Left hindlimb (tissue), 1 donor: ENCODE measurements around the gene CSNK2A2.

Experiments
- DNase-seq: peaks from one replicate; pipeline ENCODE4 v3.0.0-alpha.2; 2018

The CSNK2A2 gene

GRCh38 chr16:58198022-58198683, at the start of gene CSNK2A2:
Gene CSNK2A2 (minus strand): TSS chr16:58198106. CDS start chr16:58197736, 370 bp downstream.
- peak; percentile 80 for DNase-seq

- DNase-seq = no peak
Measured at GRCh38 chr16:58243528-58244004, 45.7 kb upstream of the CSNK2A2 start.

- no peak for DNase-seq
Measured at GRCh38 chr16:58236831-58237230, 38.9 kb upstream of the CSNK2A2 start.

GRCh38 chr16:58236231-58236690, 38.4 kb upstream of the CSNK2A2 start:
- peak; percentile 61 for DNase-seq

- DNase-seq = no peak
Measured at GRCh38 chr16:58235663-58236062, 37.8 kb upstream of the CSNK2A2 start.

GRCh38 chr16:58234831-58235595, 37.1 kb upstream of the CSNK2A2 start:
- DNase-seq = no peak

- DNase-seq = no peak
Measured at GRCh38 chr16:58230259-58230658, 32.4 kb upstream of the CSNK2A2 start.

GRCh38 chr16:58226790-58227189, 28.9 kb upstream of the CSNK2A2 start:
- no peak for DNase-seq

- DNase-seq = no peak
Measured at GRCh38 chr16:58225965-58226602, 28.2 kb upstream of the CSNK2A2 start.

- no peak for DNase-seq
Measured at GRCh38 chr16:58222532-58223316, 24.8 kb upstream of the CSNK2A2 start.

GRCh38 chr16:58219432-58219831, 21.5 kb upstream of the CSNK2A2 start:
- no peak for DNase-seq

GRCh38 chr16:58218786-58219185, 20.9 kb upstream of the CSNK2A2 start:
- no peak for DNase-seq

GRCh38 chr16:58217311-58217925, 19.5 kb upstream of the CSNK2A2 start:
- DNase-seq = no peak

- no peak for DNase-seq
Measured at GRCh38 chr16:58212824-58213655, 15.1 kb upstream of the CSNK2A2 start.

GRCh38 chr16:58211846-58212245, 13.9 kb upstream of the CSNK2A2 start:
- no peak for DNase-seq

GRCh38 chr16:58211245-58211644, 13.3 kb upstream of the CSNK2A2 start:
- no peak for DNase-seq

- no peak for DNase-seq
Measured at GRCh38 chr16:58205276-58206036, 7.5 kb upstream of the CSNK2A2 start.

- DNase-seq = no peak
Measured at GRCh38 chr16:58201163-58201562, 3.3 kb upstream of the CSNK2A2 start.

- no peak for DNase-seq
Measured at GRCh38 chr16:58200004-58200797, 2.3 kb upstream of the CSNK2A2 start.
